ENCODE results near the gene RCBTB2. TPM values are rescaled to one million over a fixed set of nuclear protein-coding genes. Genes with fewer than 3 reads are reported as not detected.

The RCBTB2 gene
- total RNA-seq, 1 experiment from 2014 or later = 11.7 TPM

DNA sequence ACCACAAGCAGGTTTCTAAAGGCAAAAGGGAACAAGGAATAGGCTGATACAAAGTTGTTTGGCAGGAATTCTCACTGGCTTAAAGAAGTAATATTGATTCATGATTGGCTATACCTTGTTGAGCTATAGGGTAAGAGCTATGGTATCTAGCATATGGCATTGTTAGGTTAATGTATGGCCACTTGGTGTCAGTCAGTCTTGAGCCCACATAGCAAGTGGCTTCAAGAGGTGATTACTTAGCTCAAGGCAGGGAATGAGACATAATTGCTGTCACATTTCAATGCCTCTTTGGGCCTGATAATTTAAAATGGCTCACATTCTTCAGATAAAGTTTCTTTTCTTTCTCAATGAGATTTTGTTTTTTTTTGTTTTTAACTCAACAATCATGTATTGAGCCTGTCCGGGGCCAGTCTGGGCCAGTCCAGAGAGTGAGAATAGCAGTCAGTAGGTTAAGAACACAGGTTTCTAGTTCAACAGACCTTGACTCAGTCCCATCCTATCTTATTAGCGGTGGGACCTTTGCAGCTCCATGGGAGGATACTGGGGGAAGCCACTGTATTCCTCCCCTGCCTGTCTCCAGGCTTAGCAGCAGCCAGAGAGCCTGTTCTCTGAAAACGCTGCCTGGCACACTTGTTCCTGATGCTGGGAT lies 45.8 kb upstream of the RCBTB2 start:
- Histone ChIP-seq H3T11ph (ENCODE audit: low read length) (no peak overlapping the region), H3K9ac (ENCODE audit: extremely low read depth, insufficient read length, low read length) (no peak overlapping the region), H4K91ac (ENCODE audit: insufficient read length, low read depth, low read length) (no peak overlapping the region), H4K5ac (ENCODE audit: insufficient read length, low read depth, low read length) (no peak overlapping the region), H3K4ac (ENCODE audit: low read depth, low read length) (no peak overlapping the region), H3K23me2 (ENCODE audit: insufficient read length, low read depth, low read length, poor library complexity, severe bottlenecking) (no peaks in the 10 kb centered on the region), H2BK15ac (ENCODE audit: low read depth, low read length) (no peak overlapping the region), H2BK5ac (ENCODE audit: insufficient read length, low read length) (no peak overlapping the region), H2BK120ac (ENCODE audit: low read depth, low read length, poor library complexity, severe bottlenecking) (no peak overlapping the region), H3K56ac (ENCODE audit: insufficient read length, low read depth, low read length) (no peak overlapping the region), H3K79me2 (ENCODE audit: insufficient read depth, low read length) (no peaks in the 10 kb centered on the region), H2BK12ac (ENCODE audit: insufficient read length, low read depth, low read length) (no peak overlapping the region), H2AK5ac (ENCODE audit: insufficient read length, low read length) (no peak overlapping the region), H3K79me1 (ENCODE audit: insufficient read depth, low read depth, low read length, poor library complexity, severe bottlenecking) (no peaks in the 10 kb centered on the region), H3K4me1 (ENCODE audit: insufficient read depth, low read length) (no peaks in the 10 kb centered on the region), H2AFZ (ENCODE audit: low read length) (no peak overlapping the region), H3K27me3 (ENCODE audit: insufficient read depth, low read length) (no peaks in the 10 kb centered on the region), H3K23ac (ENCODE audit: insufficient read length, low read depth, low read length) (no peak overlapping the region), H3K14ac (ENCODE audit: insufficient read depth, low read length) (no peak overlapping the region), H4K8ac (replicated peaks; ENCODE audit: insufficient read length, low read depth, low read length) (no peak overlapping the region), H3K18ac (ENCODE audit: insufficient read length, low read depth, low read length) (no peak overlapping the region), H3K4me2 (ENCODE audit: insufficient read depth, insufficient read length, low read length) (no peak overlapping the region), H4K20me1 (ENCODE audit: control insufficient read depth, insufficient read depth, insufficient read length) (no peaks in the 10 kb centered on the region), H3K9me3 (ENCODE audit: control insufficient read depth, low read depth, low read length) (no peaks in the 10 kb centered on the region), H2BK20ac (ENCODE audit: low read depth, low read length, poor library complexity, severe bottlenecking) (no peak overlapping the region), H3K27ac (ENCODE audit: insufficient read length, low read depth, low read length) (no peak overlapping the region)
- H3K4me3 Mint-ChIP-seq = no peak overlapping the region
- TF ChIP-seq, protein P1, sequence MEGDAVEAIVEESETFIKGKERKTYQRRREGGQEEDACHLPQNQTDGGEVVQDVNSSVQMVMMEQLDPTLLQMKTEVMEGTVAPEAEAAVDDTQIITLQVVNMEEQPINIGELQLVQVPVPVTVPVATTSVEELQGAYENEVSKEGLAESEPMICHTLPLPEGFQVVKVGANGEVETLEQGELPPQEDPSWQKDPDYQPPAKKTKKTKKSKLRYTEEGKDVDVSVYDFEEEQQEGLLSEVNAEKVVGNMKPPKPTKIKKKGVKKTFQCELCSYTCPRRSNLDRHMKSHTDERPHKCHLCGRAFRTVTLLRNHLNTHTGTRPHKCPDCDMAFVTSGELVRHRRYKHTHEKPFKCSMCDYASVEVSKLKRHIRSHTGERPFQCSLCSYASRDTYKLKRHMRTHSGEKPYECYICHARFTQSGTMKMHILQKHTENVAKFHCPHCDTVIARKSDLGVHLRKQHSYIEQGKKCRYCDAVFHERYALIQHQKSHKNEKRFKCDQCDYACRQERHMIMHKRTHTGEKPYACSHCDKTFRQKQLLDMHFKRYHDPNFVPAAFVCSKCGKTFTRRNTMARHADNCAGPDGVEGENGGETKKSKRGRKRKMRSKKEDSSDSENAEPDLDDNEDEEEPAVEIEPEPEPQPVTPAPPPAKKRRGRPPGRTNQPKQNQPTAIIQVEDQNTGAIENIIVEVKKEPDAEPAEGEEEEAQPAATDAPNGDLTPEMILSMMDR (conservative IDR thresholded peaks at IDR 0.05) = no peak
- no peak for DNase-seq
- H3K9me3 Mint-ChIP-seq = no peaks in the 10 kb centered on the region
- 0 out of 4 replicates have a peak, but pooled peaks cover 2 to 5% of the 10 kb centered on the region in 2 experiments for H3K4me1 Mint-ChIP-seq
- no peaks in the 10 kb centered on the region for H3K27me3 Mint-ChIP-seq (ENCODE audit: low read depth)
- WGBS (ENCODE audit: extremely low coverage, insufficient read length, low lambda C conversion rate) = no CpG with 5 or more reads among the region's 3 CpGs
- no peaks in the 10 kb centered on the region for H3K36me3 Mint-ChIP-seq (ENCODE audit: insufficient read depth in 1 of 3, low read depth in 3 of 3)
- H3K27ac Mint-ChIP-seq = no peak overlapping the region

Measured in H9 (cell line).